Breast epithelium (tissue), 3 donors: Measurements from ENCODE around the gene PPM1D.

Experiments
- POLR2A ChIP-seq: fragments of 450-650 bp; IDR thresholded peaks from one replicate; pipeline ENCODE4 v1.6.1; 2016; ENCODE audit warnings: antibody characterized with exemption, mild to moderate bottlenecking, moderate library complexity
- POLR2AphosphoS5 ChIP-seq, 3 donors: sonication (generic); formaldehyde crosslinking; IDR thresholded peaks; one replicate each; pipeline ENCODE4 v1.6.1; 2017; ENCODE audit warnings: antibody characterized with exemption in 3 of 3
- TF ChIP-seq, protein P1 (sequence below), 3 donors: fragments of 450-650 bp; IDR thresholded peaks; one replicate each; pipeline ENCODE4 v1.5.1; 2016 to 2017; ENCODE audit warnings: antibody characterized with exemption in 3 of 3, mild to moderate bottlenecking in 3 of 3, moderate library complexity in 3 of 3

DNA sequence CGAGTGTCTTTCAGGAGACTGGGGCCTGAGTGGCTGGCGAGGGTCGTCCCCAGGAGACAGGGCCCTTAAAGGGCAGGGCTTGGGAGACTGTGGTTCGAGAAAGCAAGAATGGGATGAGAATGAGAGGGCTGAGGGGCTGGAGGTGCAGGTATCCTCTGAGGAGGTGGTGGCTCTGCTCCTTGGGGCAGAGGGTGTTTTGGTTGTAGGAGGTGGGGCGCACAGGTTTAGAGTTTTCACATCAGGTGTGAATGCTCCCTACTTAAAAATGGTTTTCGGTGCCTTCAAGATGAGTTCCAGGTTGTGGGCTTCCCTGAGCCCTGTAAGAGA lies 78.1 kb downstream of the PPM1D start:
- no peak for TF ChIP-seq POLR2A
- TF ChIP-seq, protein P1, sequence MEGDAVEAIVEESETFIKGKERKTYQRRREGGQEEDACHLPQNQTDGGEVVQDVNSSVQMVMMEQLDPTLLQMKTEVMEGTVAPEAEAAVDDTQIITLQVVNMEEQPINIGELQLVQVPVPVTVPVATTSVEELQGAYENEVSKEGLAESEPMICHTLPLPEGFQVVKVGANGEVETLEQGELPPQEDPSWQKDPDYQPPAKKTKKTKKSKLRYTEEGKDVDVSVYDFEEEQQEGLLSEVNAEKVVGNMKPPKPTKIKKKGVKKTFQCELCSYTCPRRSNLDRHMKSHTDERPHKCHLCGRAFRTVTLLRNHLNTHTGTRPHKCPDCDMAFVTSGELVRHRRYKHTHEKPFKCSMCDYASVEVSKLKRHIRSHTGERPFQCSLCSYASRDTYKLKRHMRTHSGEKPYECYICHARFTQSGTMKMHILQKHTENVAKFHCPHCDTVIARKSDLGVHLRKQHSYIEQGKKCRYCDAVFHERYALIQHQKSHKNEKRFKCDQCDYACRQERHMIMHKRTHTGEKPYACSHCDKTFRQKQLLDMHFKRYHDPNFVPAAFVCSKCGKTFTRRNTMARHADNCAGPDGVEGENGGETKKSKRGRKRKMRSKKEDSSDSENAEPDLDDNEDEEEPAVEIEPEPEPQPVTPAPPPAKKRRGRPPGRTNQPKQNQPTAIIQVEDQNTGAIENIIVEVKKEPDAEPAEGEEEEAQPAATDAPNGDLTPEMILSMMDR (IDR thresholded peaks at IDR 0.05): no peak
- TF ChIP-seq POLR2AphosphoS5 (IDR thresholded peaks at IDR 0.05): no peak
